OCI-LY7 (cell line): ENCODE results near the gene KCNG3. TPM values are rescaled to one million over a fixed set of nuclear protein-coding genes. Genes with fewer than 3 reads are reported as not detected.

Experiments used
- BruUV-seq: library from RNA; stranded (reverse); fragments of 400-500 nt; replicated peaks from 2 replicates; lab custom pipeline; 2021; lab: Mats Ljungman, UMichigan
- CTCF ChIA-PET: fragments of 300-600 bp; sonication (Branson Sonifier 250); formaldehyde crosslinking; loops from one replicate; lab custom pipeline; 2022; ENCODE audit warnings: antibody characterized with exemption; ENCODE audit not compliant: unreplicated experiment; lab: Charles Lee
- POLR2A ChIA-PET: fragments of 300-600 bp; sonication (Branson Sonifier 250); formaldehyde crosslinking; loops from one replicate; lab custom pipeline; 2022; ENCODE audit warnings: antibody characterized with exemption; lab: Charles Lee
- DNase-seq: peaks from one replicate; pipeline ENCODE4 v3.0.0-alpha.2; 2015; ENCODE audit warnings: low spot score
- H2AFZ ChIP-seq: fragments of 200-600 bp; sonication (generic), shearing (Covaris generic); 2 replicates; pipeline ENCODE4 v1.6.1; 2014; ENCODE audit warnings: mild to moderate bottlenecking, antibody characterized with exemption, low read length, moderate library complexity
- H3K27ac ChIP-seq: fragments of 200-600 bp; sonication (generic); 2 replicates; pipeline ENCODE4 v1.5.1; 2014; ENCODE audit warnings: mixed run types, low read depth, mild to moderate bottlenecking, moderate library complexity, low read length, inconsistent platforms; ENCODE audit not compliant: poor library complexity, severe bottlenecking
- H3K36me3 ChIP-seq: fragments of 200-600 bp; sonication (generic); 2 replicates; pipeline ENCODE4 v1.6.1; 2014; ENCODE audit warnings: mild to moderate bottlenecking, antibody characterized with exemption, low read length, moderate library complexity, mixed read lengths; ENCODE audit not compliant: insufficient read depth
- H3K4me1 ChIP-seq: fragments of 200-600 bp; sonication (generic); 2 replicates; pipeline ENCODE4 v1.5.1; 2014; ENCODE audit warnings: mild to moderate bottlenecking, low read length; ENCODE audit not compliant: insufficient read depth, poor library complexity, severe bottlenecking
- H3K4me2 ChIP-seq: fragments of 200-600 bp; sonication (generic); 2 replicates; pipeline ENCODE4 v1.6.1; 2014; ENCODE audit warnings: mild to moderate bottlenecking, low read length
- H3K4me3 ChIP-seq: fragments of 200-600 bp; sonication (generic); 2 replicates; pipeline ENCODE4 v1.5.1; 2014; ENCODE audit warnings: mild to moderate bottlenecking, low read depth, low read length; ENCODE audit not compliant: poor library complexity, severe bottlenecking
- H3K79me2 ChIP-seq: fragments of 200-600 bp; sonication (generic); 2 replicates; pipeline ENCODE4 v1.6.1; 2016; ENCODE audit warnings: low read depth, mild to moderate bottlenecking, low read length, moderate library complexity, mixed read lengths; ENCODE audit not compliant: insufficient read depth
- H3K9me2 ChIP-seq: fragments of 200-600 bp; sonication (generic); 2 replicates; pipeline ENCODE4 v1.6.1; 2016; ENCODE audit warnings: mild to moderate bottlenecking, low read length, mixed read lengths; ENCODE audit not compliant: insufficient read depth
- H3K9me3 ChIP-seq: fragments of 200-600 bp; sonication (generic); 2 replicates; pipeline ENCODE4 v1.6.1; 2014; ENCODE audit warnings: mild to moderate bottlenecking, mixed run types, low read length, mixed read lengths
- H4K20me1 ChIP-seq: fragments of 200-600 bp; sonication (generic); 2 replicates; pipeline ENCODE4 v1.6.1; 2014; ENCODE audit warnings: mild to moderate bottlenecking, antibody characterized with exemption, low read length, moderate library complexity, mixed read lengths; ENCODE audit not compliant: insufficient read depth
- EZH2phosphoT487 ChIP-seq: fragments of 200-600 bp; sonication (generic); IDR thresholded peaks from 2 replicates; pipeline ENCODE4 v1.6.1; 2018; ENCODE audit warnings: low read depth, borderline replicate concordance, mild to moderate bottlenecking, mixed run types, antibody characterized with exemption, low read length, moderate library complexity, mixed read lengths
- intact Hi-C: fragments of 100-400 bp; cut with micrococcal nuclease; formaldehyde crosslinking; loops from one replicate; pipeline ENCODE4 v1.10.0; 2022; ENCODE audit not compliant: unreplicated experiment
- total RNA-seq, 2 experiments: library from RNA; depleted of rRNA in 1 of 2; stranded (reverse); fragments of >200 nt in 1 of 2; shearing (Covaris generic) in 1 of 2; gene quantifications; 2 replicates each; pipeline ENCODE4 v1.2.3, GENCODE V29; 2014 to 2022
- TF ChIP-seq, protein P1 (sequence below): fragments of 200-600 bp; sonication (generic); conservative IDR thresholded peaks from 2 replicates; pipeline ENCODE4 v1.5.1; 2014; ENCODE audit warnings: mild to moderate bottlenecking, antibody characterized with exemption, low read length, moderate library complexity, mixed read lengths

Gene KCNG3
- total RNA-seq, 2 experiments from 2014 or later: 0.08 to 0.19 TPM

DNA sequence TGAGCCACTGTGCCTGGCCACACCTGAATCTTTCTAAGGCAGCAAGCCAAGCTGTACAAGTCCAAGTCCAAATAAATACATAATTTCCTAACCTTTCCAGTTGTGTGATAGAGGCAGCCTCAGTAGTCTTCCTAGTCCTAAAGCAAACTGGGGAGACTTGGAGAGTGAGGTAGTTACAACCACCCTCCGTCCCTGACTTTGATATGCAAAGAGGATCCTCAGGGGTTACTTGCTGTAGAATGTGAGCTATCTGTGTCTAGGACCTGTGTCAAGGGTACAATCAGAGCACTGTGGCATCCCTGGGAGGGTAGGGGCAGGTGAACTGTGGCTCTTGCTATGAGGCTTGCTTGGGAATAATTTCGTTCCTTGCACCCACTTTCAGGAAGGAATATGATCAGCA, 28.3 kb upstream of the KCNG3 start:
- Histone ChIP-seq H4K20me1 (no peaks in the 10 kb centered on the region), H3K4me2 (no peak overlapping the region), H3K9me2 (no peaks in the 10 kb centered on the region), H3K27ac (no peak overlapping the region), H3K79me2 (no peaks in the 10 kb centered on the region), H3K9me3 (peaks cover 2% of the 10 kb centered on the region), H3K36me3 (no peaks in the 10 kb centered on the region), H2AFZ (no peak overlapping the region), H3K4me3 (no peak overlapping the region), H3K4me1 (no peaks in the 10 kb centered on the region)
- no TSS peak for BruUV-seq
- ChIA-PET POLR2A (interaction anchor here (0.6 kb wide), 1 partner anchor 36 kb away, joined by 3 read pairs; no protein-coding TSS in a partner anchor), CTCF (no interaction called here)
- intact Hi-C loops: no loop called here
- TF ChIP-seq, protein P1, sequence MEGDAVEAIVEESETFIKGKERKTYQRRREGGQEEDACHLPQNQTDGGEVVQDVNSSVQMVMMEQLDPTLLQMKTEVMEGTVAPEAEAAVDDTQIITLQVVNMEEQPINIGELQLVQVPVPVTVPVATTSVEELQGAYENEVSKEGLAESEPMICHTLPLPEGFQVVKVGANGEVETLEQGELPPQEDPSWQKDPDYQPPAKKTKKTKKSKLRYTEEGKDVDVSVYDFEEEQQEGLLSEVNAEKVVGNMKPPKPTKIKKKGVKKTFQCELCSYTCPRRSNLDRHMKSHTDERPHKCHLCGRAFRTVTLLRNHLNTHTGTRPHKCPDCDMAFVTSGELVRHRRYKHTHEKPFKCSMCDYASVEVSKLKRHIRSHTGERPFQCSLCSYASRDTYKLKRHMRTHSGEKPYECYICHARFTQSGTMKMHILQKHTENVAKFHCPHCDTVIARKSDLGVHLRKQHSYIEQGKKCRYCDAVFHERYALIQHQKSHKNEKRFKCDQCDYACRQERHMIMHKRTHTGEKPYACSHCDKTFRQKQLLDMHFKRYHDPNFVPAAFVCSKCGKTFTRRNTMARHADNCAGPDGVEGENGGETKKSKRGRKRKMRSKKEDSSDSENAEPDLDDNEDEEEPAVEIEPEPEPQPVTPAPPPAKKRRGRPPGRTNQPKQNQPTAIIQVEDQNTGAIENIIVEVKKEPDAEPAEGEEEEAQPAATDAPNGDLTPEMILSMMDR: no peak
- TF ChIP-seq EZH2phosphoT487: no peak
- DNase-seq: no peak

DNA sequence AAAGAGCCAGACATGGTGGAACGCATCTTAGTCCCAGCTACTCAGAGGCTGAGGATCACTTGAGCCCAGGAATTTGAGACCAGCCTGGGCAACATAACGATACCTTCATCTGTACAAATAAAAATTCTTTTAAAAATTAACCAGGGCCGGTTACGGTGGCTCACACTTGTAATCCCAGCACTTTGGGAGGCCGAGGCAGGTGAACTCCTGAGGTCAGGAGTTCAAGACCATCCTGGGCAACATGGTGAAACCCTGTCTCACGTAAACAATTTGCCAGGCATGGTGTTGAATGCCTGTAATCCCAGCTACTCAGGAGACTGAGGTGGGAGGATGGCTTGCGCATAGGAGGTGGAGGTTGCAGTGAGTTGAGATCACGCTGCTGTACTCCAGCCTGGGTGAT, 25.8 kb upstream of the KCNG3 start:
- Histone ChIP-seq H3K79me2 (no peaks in the 10 kb centered on the region), H3K4me3 (no peak overlapping the region), H3K27ac (no peak overlapping the region), H3K9me2 (no peaks in the 10 kb centered on the region), H3K4me2 (no peak overlapping the region), H3K4me1 (peaks cover 4% of the 10 kb centered on the region), H4K20me1 (no peaks in the 10 kb centered on the region), H3K36me3 (no peaks in the 10 kb centered on the region), H3K9me3 (no peaks in the 10 kb centered on the region), H2AFZ (no peak overlapping the region)
- no TSS peak for BruUV-seq
- CTCF ChIA-PET: no interaction called here
- no peak for DNase-seq
- TF ChIP-seq, protein P1: no peak
- no peak for TF ChIP-seq EZH2phosphoT487
- POLR2A ChIA-PET: no interaction called here
- intact Hi-C loops: no loop called here

DNA sequence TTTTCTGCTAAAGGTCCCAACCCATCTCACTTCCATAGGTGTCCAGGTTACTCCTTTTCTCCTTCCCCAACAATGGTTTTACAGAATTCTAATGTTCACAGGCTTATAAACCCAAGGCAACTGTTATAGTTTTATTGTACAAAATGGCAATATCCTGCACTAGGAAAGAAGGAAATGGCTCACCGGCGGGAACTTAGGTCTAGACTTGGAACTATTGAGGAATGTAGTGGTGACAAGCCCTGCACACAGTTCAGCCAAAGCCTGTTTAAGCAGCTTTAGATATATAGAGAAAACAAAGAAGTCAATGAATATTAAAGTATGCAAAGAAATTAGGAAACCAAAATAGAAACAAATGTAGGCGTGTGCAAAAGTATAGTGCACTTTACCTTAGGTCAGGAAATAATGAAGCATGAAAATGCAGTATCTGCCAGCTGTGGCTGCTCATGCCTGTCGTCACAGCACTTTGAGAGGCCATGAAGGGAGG, 22.7 kb upstream of the KCNG3 start:
- no TSS peak for BruUV-seq
- no peaks in the 10 kb centered on the region for H4K20me1 ChIP-seq
- H2AFZ ChIP-seq: no peak overlapping the region
- no peaks in the 10 kb centered on the region for H3K36me3 ChIP-seq
- H3K9me2 ChIP-seq: no peaks in the 10 kb centered on the region
- no peak for DNase-seq
- intact Hi-C loops: no loop called here
- ChIA-PET CTCF (no interaction called here), POLR2A (interaction anchor here (0.6 to 2.0 kb wide), 4 partner anchors 23 to 156 kb away, joined by 3 to 7 read pairs (median 4); no protein-coding TSS in a partner anchor)
- H3K79me2 ChIP-seq: no peaks in the 10 kb centered on the region
- H3K4me3 ChIP-seq: no peak overlapping the region
- H3K9me3 ChIP-seq: no peaks in the 10 kb centered on the region
- no peak overlapping the region for H3K27ac ChIP-seq
- H3K4me2 ChIP-seq: no peak overlapping the region
- TF ChIP-seq, protein P1: no peak
- TF ChIP-seq EZH2phosphoT487: no peak
- peaks cover 4% of the 10 kb centered on the region for H3K4me1 ChIP-seq
